Measurements from ENCODE around the gene ADAMTSL1.

GRCh38 chr9:18771011-18771410 is 297.1 kb downstream of the ADAMTSL1 start:
- TF ChIP-seq CTCF (conservative IDR thresholded peaks at IDR 0.05; ENCODE audit: low read length) (no peak), EZH2phosphoT487 (IDR thresholded peaks at IDR 0.05; ENCODE audit: borderline replicate concordance, low read depth, low read length) (no peak)
